PC-3 (cell line): ENCODE results near the gene SLC6A18. TPM values are rescaled to one million over a fixed set of nuclear protein-coding genes. Genes with fewer than 3 reads are reported as not detected.
"Not testable (repeated sequence)": the region's sequence is repeated elsewhere in the genome, so short reads cannot be mapped to it uniquely, and the experiment has no call there.

ENCODE experiments used
- ATAC-seq: fragments of 200-7000 bp; cut with Tn5 transposase; 2 replicates; pipeline ENCODE4 v1.9.1; 2020; ENCODE audit warnings: mild to moderate bottlenecking, moderate library complexity
- BruUV-seq: library from RNA; stranded (reverse); fragments of 400-500 nt; replicated peaks from 2 replicates; lab custom pipeline; 2021; lab: Mats Ljungman, UMichigan
- CTCF ChIA-PET: fragments of 300-600 bp; sonication (Branson Sonifier 250); formaldehyde crosslinking; loops from one replicate; lab custom pipeline; 2022; ENCODE audit warnings: antibody characterized with exemption; lab: Charles Lee
- POLR2A ChIA-PET: fragments of 300-600 bp; sonication (Branson Sonifier 250); formaldehyde crosslinking; loops from one replicate; lab custom pipeline; 2022; ENCODE audit warnings: antibody characterized with exemption; ENCODE audit not compliant: unreplicated experiment; lab: Charles Lee
- DNase-seq: peaks from one replicate; pipeline ENCODE4 v3.0.0-alpha.2; 2015
- H2AFZ ChIP-seq: fragments of 300-600 bp; sonication (generic); 2 replicates; pipeline ENCODE4 v1.6.0; 2016; ENCODE audit warnings: antibody characterized with exemption, low read length
- H3F3A ChIP-seq: fragments of 300-600 bp; sonication (generic); one replicate; pipeline ENCODE4 v1.6.0; 2017; ENCODE audit warnings: antibody characterized with exemption, low read length, control low read depth, mild to moderate bottlenecking; ENCODE audit not compliant: unreplicated experiment
- H3K27ac ChIP-seq: fragments of 300-600 bp; sonication (generic); 2 replicates; pipeline ENCODE4 v1.5.1; 2016; ENCODE audit warnings: mild to moderate bottlenecking, low read length
- H3K27me3 ChIP-seq: fragments of 300-600 bp; sonication (generic); 2 replicates; pipeline ENCODE4 v1.6.1; 2016; ENCODE audit warnings: low read length, mixed read lengths
- H3K36me3 ChIP-seq: fragments of 300-600 bp; sonication (generic); 2 replicates; pipeline ENCODE4 v1.6.1; 2016; ENCODE audit warnings: low read depth, mixed run types, low read length, mixed read lengths
- H3K4me1 ChIP-seq: fragments of 300-600 bp; sonication (generic); 2 replicates; pipeline ENCODE4 v1.5.1; 2016; ENCODE audit warnings: low read length; ENCODE audit not compliant: insufficient read depth
- H3K4me2 ChIP-seq: fragments of 300-600 bp; sonication (generic); 2 replicates; pipeline ENCODE4 v1.6.0; 2016; ENCODE audit warnings: low read length
- H3K4me3 ChIP-seq: fragments of 300-600 bp; sonication (generic); 2 replicates; pipeline ENCODE4 v1.5.1; 2016; ENCODE audit warnings: mild to moderate bottlenecking, low read length, mixed read lengths
- H3K79me2 ChIP-seq: fragments of 300-600 bp; sonication (generic); 2 replicates; pipeline ENCODE4 v1.6.1; 2017; ENCODE audit warnings: low read length, mixed read lengths
- H3K9ac ChIP-seq: fragments of 300-600 bp; sonication (generic); 2 replicates; pipeline ENCODE4 v1.6.0; 2016; ENCODE audit warnings: mild to moderate bottlenecking, low read length
- H3K9me2 ChIP-seq: fragments of 300-600 bp; sonication (generic); replicated peaks from 2 replicates; pipeline ENCODE4 v1.6.1; 2016; ENCODE audit warnings: mixed run types, low read length, mixed read lengths
- H3K9me3 ChIP-seq: fragments of 300-600 bp; sonication (generic); 2 replicates; pipeline ENCODE4 v1.6.1; 2016; ENCODE audit warnings: low read length, mixed read lengths
- H4K20me1 ChIP-seq: fragments of 300-600 bp; sonication (generic); 2 replicates; pipeline ENCODE4 v1.6.1; 2016; ENCODE audit warnings: low read length, mixed read lengths
- CTCF ChIP-seq: fragments of 300-600 bp; sonication (generic); conservative IDR thresholded peaks from 2 replicates; pipeline ENCODE4 v1.5.1; 2017; ENCODE audit warnings: antibody characterized with exemption, low read depth, mild to moderate bottlenecking, low read length
- EZH2 ChIP-seq: fragments of 300-600 bp; sonication (generic); IDR thresholded peaks from one replicate; pipeline ENCODE4 v1.6.1; 2017; ENCODE audit warnings: antibody characterized with exemption, mild to moderate bottlenecking, low read length; ENCODE audit not compliant: unreplicated experiment
- EZH2phosphoT487 ChIP-seq: fragments of 300-600 bp; sonication (generic); IDR thresholded peaks from 2 replicates; pipeline ENCODE4 v1.6.1; 2018; ENCODE audit warnings: mild to moderate bottlenecking, antibody characterized with exemption, low read length, borderline replicate concordance
- intact Hi-C: fragments of 100-400 bp; cut with micrococcal nuclease; formaldehyde crosslinking; loops from 2 replicates; pipeline ENCODE4 v1.9.0; 2023
- total RNA-seq: library from RNA; depleted of rRNA; stranded (reverse); fragments of >200 nt; gene quantifications from 2 replicates; pipeline ENCODE4 v1.2.3, GENCODE V29; 2014

SLC6A18 gene
- total RNA-seq, 1 experiment from 2014 or later: not detected

DNA sequence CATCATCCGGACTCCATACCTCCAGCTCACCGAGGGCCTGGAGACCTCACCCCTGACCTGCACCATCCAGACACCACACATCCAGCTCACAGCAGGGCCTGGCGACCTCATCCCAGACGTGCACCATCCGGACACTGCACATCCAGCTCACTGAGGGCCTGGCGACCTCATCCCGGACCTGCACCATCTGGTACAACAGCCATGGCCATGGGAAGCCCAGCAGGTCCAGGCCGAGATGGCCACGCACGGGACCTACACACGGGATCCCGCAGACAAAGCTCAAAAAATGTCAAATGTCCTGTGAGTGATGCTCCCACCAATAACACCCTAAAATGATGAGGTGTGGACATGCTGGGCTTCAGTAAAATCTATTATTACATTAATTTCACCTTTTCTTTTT lies 60.0 kb downstream of the SLC6A18 start:
- no peak for TF ChIP-seq EZH2phosphoT487
- TF ChIP-seq CTCF: no peak
- no peak for TF ChIP-seq EZH2
- Histone ChIP-seq H4K20me1 (no peaks in the 10 kb centered on the region), H3F3A (no peaks in the 10 kb centered on the region), H3K9ac (no peak overlapping the region), H2AFZ (no peak overlapping the region), H3K36me3 (no peaks in the 10 kb centered on the region), H3K9me2 (no peaks in the 10 kb centered on the region), H3K4me1 (no peaks in the 10 kb centered on the region), H3K4me2 (no peak overlapping the region), H3K9me3 (no peaks in the 10 kb centered on the region), H3K27me3 (no peaks in the 10 kb centered on the region), H3K4me3 (no peak overlapping the region), H3K27ac (no peak overlapping the region), H3K79me2 (no peaks in the 10 kb centered on the region)
- ChIA-PET CTCF (no interaction called here), POLR2A (no interaction called here)
- ATAC-seq (no peak), DNase-seq (no peak)
- no TSS peak for BruUV-seq
- intact Hi-C loops: no loop called here

- no peaks in the 10 kb centered on the region for H4K20me1 ChIP-seq
- H3K27ac ChIP-seq: no peak overlapping the region
- no peaks in the 10 kb centered on the region for H3K79me2 ChIP-seq
- H3K4me2 ChIP-seq: no peak overlapping the region
- H3K9me2 ChIP-seq: no peaks in the 10 kb centered on the region
- intact Hi-C loops: no loop called here
- no peaks in the 10 kb centered on the region for H3K9me3 ChIP-seq
- no peak for DNase-seq
- BruUV-seq: no TSS peak
- no peaks in the 10 kb centered on the region for H3K36me3 ChIP-seq
- no peaks in the 10 kb centered on the region for H3K27me3 ChIP-seq
- ATAC-seq: no peak
- ChIA-PET POLR2A (no interaction called here), CTCF (no interaction called here)
- H3K4me1 ChIP-seq: no peaks in the 10 kb centered on the region
- no peak overlapping the region for H3K9ac ChIP-seq
- TF ChIP-seq EZH2phosphoT487: no peak
- no peak for TF ChIP-seq CTCF
- TF ChIP-seq EZH2: no peak
- H2AFZ ChIP-seq: no peak overlapping the region
- no peak overlapping the region for H3K4me3 ChIP-seq
- H3F3A ChIP-seq: no peaks in the 10 kb centered on the region
These were observed 60.7 kb downstream of the SLC6A18 start for GRCh38 chr5:1285883-1286291.

- Histone ChIP-seq H3K27me3 (no peaks in the 10 kb centered on the region), H3K4me2 (no peak overlapping the region), H3K79me2 (no peaks in the 10 kb centered on the region), H3F3A (no peaks in the 10 kb centered on the region), H3K27ac (no peak overlapping the region), H3K9ac (no peak overlapping the region), H4K20me1 (no peaks in the 10 kb centered on the region), H3K36me3 (no peaks in the 10 kb centered on the region), H3K4me3 (no peak overlapping the region), H3K9me2 (no peaks in the 10 kb centered on the region), H2AFZ (no peak overlapping the region), H3K9me3 (no peaks in the 10 kb centered on the region), H3K4me1 (no peaks in the 10 kb centered on the region)
- ChIA-PET POLR2A (no interaction called here), CTCF (no interaction called here)
- no TSS peak for BruUV-seq
- ATAC-seq (no peak), DNase-seq (no peak)
- TF ChIP-seq EZH2phosphoT487 (no peak), CTCF (no peak), EZH2 (no peak)
- intact Hi-C loops: no loop called here
These were observed 63.5 kb downstream of the SLC6A18 start for GRCh38 chr5:1288439-1289335.

GRCh38 chr5:1289559-1289958 lies 64.4 kb downstream of the SLC6A18 start:
- H3K9me3 ChIP-seq, H2AFZ ChIP-seq, H3K27me3 ChIP-seq, intact Hi-C loops, H3F3A ChIP-seq, POLR2A ChIA-PET, DNase-seq, H4K20me1 ChIP-seq, H3K4me2 ChIP-seq, H3K27ac ChIP-seq, H3K9me2 ChIP-seq, H3K36me3 ChIP-seq, CTCF ChIA-PET, BruUV-seq, H3K79me2 ChIP-seq, H3K4me3 ChIP-seq, ATAC-seq, H3K4me1 ChIP-seq, H3K9ac ChIP-seq: not testable (repeated sequence)
